ENCODE measurements around the gene PHLPP1. TPM values are rescaled to one million over a fixed set of nuclear protein-coding genes. Genes with fewer than 3 reads are reported as not detected.

PHLPP1 gene
- total RNA-seq, 2 donors from 2014 or later, result 8.6 to 20.8 TPM

DNA sequence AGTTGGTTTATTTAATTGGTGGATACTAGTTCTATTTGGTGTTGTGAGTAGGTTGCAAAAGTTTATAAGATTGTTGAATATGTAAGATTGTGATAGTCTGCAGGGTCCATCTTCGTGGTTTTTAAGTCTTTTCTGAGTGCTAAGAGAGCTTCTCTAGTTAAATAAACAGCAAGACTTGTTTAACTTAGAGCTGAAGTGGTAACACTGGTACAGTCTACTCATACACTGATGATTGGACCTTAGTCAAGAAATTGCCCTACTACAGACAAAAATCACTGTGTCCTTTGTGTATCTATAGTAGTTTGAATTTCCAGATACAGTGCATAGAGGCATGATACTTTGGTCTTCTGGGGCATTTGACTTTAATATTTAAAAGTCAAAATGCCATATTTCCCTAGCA is 94.6 kb downstream of the PHLPP1 start:
- Histone ChIP-seq H3K36me3 (replicated peaks in 1 of 2; ENCODE audit: insufficient read depth in 1 of 2, low read depth in 2 of 2) (no peaks in the 10 kb centered on the region), H3K4me3 (no peak overlapping the region), H3K9me3 (no peaks in the 10 kb centered on the region), H3K4me1 (peaks cover 40% of the 10 kb centered on the region), H3K27ac (no peak overlapping the region), H3K27me3 (no peaks in the 10 kb centered on the region)
- TF ChIP-seq, protein P1, sequence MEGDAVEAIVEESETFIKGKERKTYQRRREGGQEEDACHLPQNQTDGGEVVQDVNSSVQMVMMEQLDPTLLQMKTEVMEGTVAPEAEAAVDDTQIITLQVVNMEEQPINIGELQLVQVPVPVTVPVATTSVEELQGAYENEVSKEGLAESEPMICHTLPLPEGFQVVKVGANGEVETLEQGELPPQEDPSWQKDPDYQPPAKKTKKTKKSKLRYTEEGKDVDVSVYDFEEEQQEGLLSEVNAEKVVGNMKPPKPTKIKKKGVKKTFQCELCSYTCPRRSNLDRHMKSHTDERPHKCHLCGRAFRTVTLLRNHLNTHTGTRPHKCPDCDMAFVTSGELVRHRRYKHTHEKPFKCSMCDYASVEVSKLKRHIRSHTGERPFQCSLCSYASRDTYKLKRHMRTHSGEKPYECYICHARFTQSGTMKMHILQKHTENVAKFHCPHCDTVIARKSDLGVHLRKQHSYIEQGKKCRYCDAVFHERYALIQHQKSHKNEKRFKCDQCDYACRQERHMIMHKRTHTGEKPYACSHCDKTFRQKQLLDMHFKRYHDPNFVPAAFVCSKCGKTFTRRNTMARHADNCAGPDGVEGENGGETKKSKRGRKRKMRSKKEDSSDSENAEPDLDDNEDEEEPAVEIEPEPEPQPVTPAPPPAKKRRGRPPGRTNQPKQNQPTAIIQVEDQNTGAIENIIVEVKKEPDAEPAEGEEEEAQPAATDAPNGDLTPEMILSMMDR (IDR thresholded peaks at IDR 0.05), result no peak
- no peak for TF ChIP-seq POLR2A (IDR thresholded peaks at IDR 0.05)
- WGBS, 2 donors, result 94 to 96% methylated on average over 1 of the region's 1 CpG
- intact Hi-C loops (cut with DNase I), result no loop called here
- ATAC-seq (no peak), DNase-seq (no peak)

DNA sequence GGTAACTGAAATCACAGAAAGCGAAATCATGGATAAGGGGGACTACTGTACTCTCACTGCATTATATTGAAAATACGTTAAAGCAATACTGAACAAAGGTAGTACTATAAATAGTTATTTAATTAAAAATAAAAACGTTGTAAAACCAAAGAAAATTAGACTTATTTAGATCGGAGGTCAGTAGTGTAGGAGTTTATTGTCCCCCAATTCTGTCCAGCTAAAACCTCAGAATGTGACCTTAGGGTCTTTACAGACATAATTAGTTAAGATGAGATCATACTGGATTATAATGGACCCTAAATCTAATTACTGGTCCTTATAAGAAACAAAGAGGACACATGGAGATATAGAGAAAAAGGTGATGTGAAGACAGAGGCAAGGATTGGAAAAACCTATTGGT is 95.3 kb downstream of the PHLPP1 start:
- ATAC-seq, result no peak
- TF ChIP-seq, protein P1 (IDR thresholded peaks at IDR 0.05), result no peak

DNA sequence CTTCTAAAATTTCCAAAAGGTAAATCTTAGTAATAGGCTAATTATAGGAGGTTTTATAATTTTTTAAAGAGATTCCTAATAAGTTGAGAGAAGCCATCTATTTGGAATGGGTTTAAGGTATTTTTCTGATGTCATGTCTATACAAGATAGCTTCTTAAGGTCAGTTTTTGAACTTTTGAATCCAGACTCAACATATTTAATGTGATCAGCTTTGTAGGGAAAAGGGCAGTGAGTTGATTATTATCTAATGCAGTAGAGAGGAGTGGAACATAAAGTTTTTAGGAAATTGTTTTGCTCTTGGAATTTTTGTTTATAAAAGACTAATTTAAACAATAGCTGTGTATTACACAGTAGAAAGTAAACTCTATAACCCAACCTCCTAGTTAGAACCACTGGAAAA is 96.3 kb downstream of the PHLPP1 start:
- no peaks in the 10 kb centered on the region for H3K9me3 ChIP-seq
- no peak overlapping the region for H3K4me3 ChIP-seq
- peaks cover 45% of the 10 kb centered on the region for H3K4me1 ChIP-seq
- no peaks in the 10 kb centered on the region for H3K36me3 ChIP-seq (replicated peaks in 1 of 2; ENCODE audit: insufficient read depth in 1 of 2, low read depth in 2 of 2)
- ATAC-seq, result no peak
- H3K27me3 ChIP-seq, result no peaks in the 10 kb centered on the region
- no peak for DNase-seq
- H3K27ac ChIP-seq, result peak overlapping the region in 3 of 4 donors; percentile 29 to 57 (median 39)
- intact Hi-C loops (cut with DNase I), result no loop called here
- TF ChIP-seq POLR2A (IDR thresholded peaks at IDR 0.05), result no peak
- TF ChIP-seq, protein P1 (IDR thresholded peaks at IDR 0.05), result no peak

More for the DNA sequence above, 95.3 kb downstream of the PHLPP1 start:
- Histone ChIP-seq H3K9me3 (no peaks in the 10 kb centered on the region), H3K36me3 (replicated peaks in 1 of 2; ENCODE audit: insufficient read depth in 1 of 2, low read depth in 2 of 2) (no peaks in the 10 kb centered on the region), H3K4me3 (no peak overlapping the region), H3K27ac (no peak overlapping the region), H3K27me3 (no peaks in the 10 kb centered on the region), H3K4me1 (peaks cover 45% of the 10 kb centered on the region)
- DNase-seq, result no peak
- intact Hi-C loops (cut with DNase I), result no loop called here
- WGBS, 2 donors, result 80 to 85% methylated on average over 4 of the region's 4 CpGs

GRCh38 chr18:62812242-62812641 is 96.9 kb downstream of the PHLPP1 start:
- DNase-seq, result no peak

DNA sequence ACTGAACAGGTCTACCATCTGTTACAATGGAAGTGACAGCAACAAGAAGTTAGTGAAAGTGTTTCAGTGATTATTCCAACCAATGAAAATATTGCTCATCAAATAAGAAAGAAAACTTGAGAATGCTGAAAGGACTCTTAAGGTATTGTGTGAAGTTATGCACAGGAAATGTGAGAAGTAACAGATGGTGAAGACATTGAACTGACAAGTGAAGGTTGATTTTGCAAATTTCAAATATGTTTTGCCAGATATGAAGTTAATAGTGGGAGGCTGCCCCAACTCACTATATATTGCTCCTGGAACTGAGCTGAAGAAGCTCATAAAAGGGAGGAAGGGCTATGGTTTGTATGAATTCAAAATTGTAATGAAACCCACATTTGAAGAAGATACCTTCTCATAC is 97.5 kb downstream of the PHLPP1 start:
- no peak for DNase-seq
- Histone ChIP-seq H3K9me3 (no peaks in the 10 kb centered on the region), H3K4me3 (no peak overlapping the region), H3K27me3 (no peaks in the 10 kb centered on the region), H3K36me3 (replicated peaks in 1 of 2; ENCODE audit: insufficient read depth in 1 of 2, low read depth in 2 of 2) (no peaks in the 10 kb centered on the region), H3K4me1 (peaks cover 45% of the 10 kb centered on the region), H3K27ac (peak overlapping the region in 3 of 4 donors; percentile 29 to 57 (median 39))
- TF ChIP-seq, protein P1 (IDR thresholded peaks at IDR 0.05), result no peak
- TF ChIP-seq POLR2A (IDR thresholded peaks at IDR 0.05), result no peak
- intact Hi-C loops (cut with DNase I), result no loop called here
- ATAC-seq, result peak; percentile 33

More at GRCh38 chr18:62812242-62812641, 96.9 kb downstream of the PHLPP1 start:
- Histone ChIP-seq H3K36me3 (replicated peaks in 1 of 2; ENCODE audit: insufficient read depth in 1 of 2, low read depth in 2 of 2) (no peaks in the 10 kb centered on the region), H3K4me1 (peaks cover 45% of the 10 kb centered on the region), H3K4me3 (no peak overlapping the region), H3K27me3 (no peaks in the 10 kb centered on the region), H3K9me3 (no peaks in the 10 kb centered on the region), H3K27ac (peak overlapping the region; percentile 29 to 57 (median 38))
- 38 to 47% methylated on average over 3 of the region's 3 CpGs for WGBS, 2 donors
- intact Hi-C loops (cut with DNase I), result no loop called here
- TF ChIP-seq, protein P1 (IDR thresholded peaks at IDR 0.05), result no peak
- TF ChIP-seq POLR2A (IDR thresholded peaks at IDR 0.05), result no peak
- peak; percentile 64 for ATAC-seq
